LNCAP (cell line): Measurements from ENCODE around the gene GTF2H1.

Source experiments
- CTCF ChIP-seq: fragments of 450-650 bp; IDR thresholded peaks from 2 replicates; pipeline ENCODE4 v1.5.1; 2017; ENCODE audit warnings: mild to moderate bottlenecking

The GTF2H1 gene

GRCh38 chr11:18312663-18313420 lies 9.5 kb upstream of the GTF2H1 start:
- no peak for TF ChIP-seq CTCF

- TF ChIP-seq CTCF, result no peak
Measured at GRCh38 chr11:18313965-18314763, 8.2 kb upstream of the GTF2H1 start.

GRCh38 chr11:18314784-18315523 lies 7.4 kb upstream of the GTF2H1 start:
- no peak for TF ChIP-seq CTCF

GRCh38 chr11:18315893-18316292 lies 6.5 kb upstream of the GTF2H1 start:
- no peak for TF ChIP-seq CTCF

GRCh38 chr11:18317551-18317950 lies 4.8 kb upstream of the GTF2H1 start:
- TF ChIP-seq CTCF, result no peak

DNA sequence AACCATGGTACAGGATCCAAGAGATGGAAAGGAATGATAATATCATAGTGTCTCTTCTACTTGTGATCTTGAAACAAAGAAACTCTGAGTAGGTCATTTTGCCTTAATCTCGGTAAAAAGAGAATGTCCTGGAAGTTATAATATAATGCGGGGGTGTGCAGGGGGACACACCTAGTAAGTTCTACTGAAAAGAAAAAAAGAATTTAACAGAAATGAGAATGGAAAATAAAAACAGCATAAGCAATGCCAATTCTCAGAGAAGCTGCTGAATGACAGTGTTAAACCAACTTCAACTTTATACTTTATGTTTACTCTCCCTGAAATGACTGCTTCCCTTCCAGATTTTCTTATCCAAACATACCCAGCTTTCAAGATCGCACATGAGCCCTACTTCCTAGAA lies 2.5 kb upstream of the GTF2H1 start:
- no peak for TF ChIP-seq CTCF

GRCh38 chr11:18320617-18321016 lies 1.8 kb upstream of the GTF2H1 start:
- TF ChIP-seq CTCF, result no peak
